K562 (cell line): ENCODE measurements around the gene PRSS8. TPM values are rescaled to one million over a fixed set of nuclear protein-coding genes. Genes with fewer than 3 reads are reported as not detected.

Experiments used
- ATF1 ChIP-seq, 2 experiments: fragments of 450-650 bp in 1 of 2; IDR thresholded peaks; 2 replicates each; pipeline ENCODE4 v1.6.1; 2016; ENCODE audit warnings: missing compliant biosample characterization in 1 of 2, missing genetic modification characterization in 1 of 2
- CBX8 ChIP-seq: fragments of 200-600 bp; sonication (generic); IDR thresholded peaks from 2 replicates; pipeline ENCODE4 v1.6.1; 2012; ENCODE audit warnings: borderline replicate concordance, mixed run types, low read depth, mild to moderate bottlenecking, moderate library complexity, mixed read lengths, low read length, control low read depth, inconsistent platforms; ENCODE audit not compliant: poor library complexity, severe bottlenecking; ENCODE audit errors: extremely low read depth
- HDAC6 ChIP-seq: IDR thresholded peaks from 2 replicates; pipeline ENCODE4 v1.6.1; 2012; ENCODE audit warnings: low read depth, mild to moderate bottlenecking, control low read depth, inconsistent platforms, low read length, moderate library complexity
- KDM4B ChIP-seq, 2 experiments: fragments of 450-650 bp in 1 of 2; sonication (generic) in 1 of 2; IDR thresholded peaks; 2 replicates each; pipeline ENCODE4 v1.6.1; 2016 to 2017; ENCODE audit warnings: borderline replicate concordance in 2 of 2, antibody characterized with exemption in 1 of 2, low read depth in 1 of 2, mild to moderate bottlenecking in 1 of 2
- LEF1 ChIP-seq: fragments of 450-650 bp; IDR thresholded peaks from 2 replicates; pipeline ENCODE4 v1.6.1; 2016; ENCODE audit warnings: mild to moderate bottlenecking
- POLR3G ChIP-seq: IDR thresholded peaks from 2 replicates; pipeline ENCODE4 v1.6.1; 2011; ENCODE audit not compliant: insufficient read length, insufficient replicate concordance; ENCODE audit errors: extremely low read depth
- RB1 ChIP-seq: fragments of 450-650 bp; IDR thresholded peaks from 2 replicates; pipeline ENCODE4 v1.6.1; 2017; ENCODE audit warnings: low read depth, mild to moderate bottlenecking
- REST ChIP-seq, 2 experiments: fragments of 450-650 bp; formaldehyde crosslinking in 1 of 2; IDR thresholded peaks; 2 replicates each; pipeline versions ENCODE4 v1.4.0 to v1.6.1; 2014 to 2020; ENCODE audit warnings: mild to moderate bottlenecking in 2 of 2, borderline replicate concordance in 1 of 2, low read depth in 1 of 2
- SMARCC2 ChIP-seq: fragments of 450-650 bp; IDR thresholded peaks from 2 replicates; pipeline ENCODE4 v1.6.1; 2017; ENCODE audit warnings: antibody characterized with exemption, moderate library complexity, mild to moderate bottlenecking, low read depth
- TARDBP ChIP-seq: fragments of 450-650 bp; IDR thresholded peaks from 2 replicates; pipeline ENCODE4 v1.6.1; 2016
- ZBTB9 ChIP-seq: fragments of 450-650 bp; formaldehyde crosslinking; IDR thresholded peaks from 2 replicates; pipeline ENCODE4 v1.4.0; 2020; ENCODE audit warnings: mild to moderate bottlenecking, moderate library complexity
- ZFPM2 ChIP-seq: fragments of 250-450 bp; sonication (Bioruptor Pico); IDR thresholded peaks from 2 replicates; pipeline ENCODE4 v1.5.1; 2022; ENCODE audit warnings: mild to moderate bottlenecking
- ZNF175 ChIP-seq: fragments of 200-800 bp; sonication (Bioruptor generic); IDR thresholded peaks from 2 replicates; pipeline ENCODE4 v1.6.1; 2016; ENCODE audit warnings: low read depth, mild to moderate bottlenecking, missing genetic modification characterization, missing compliant biosample characterization
- ZNF24 ChIP-seq: fragments of 450-650 bp; IDR thresholded peaks from 2 replicates; pipeline ENCODE4 v1.6.1; 2016
- polyA plus RNA-seq, 8 experiments: library from polyadenylated mRNA; depleted of rRNA in 4 of 8; stranded (reverse) in 5 of 8; unstranded in 3 of 8; fragments of >200 nt; fragmentation: Nextera tagmentation in 2 of 8; fragmentation: Illumina TruSeq in 1 of 8; extraction: Ambion mirVana in 2 of 8; extraction: Trizol in 1 of 8; gene quantifications; 2 replicates each; pipeline versions ENCODE4 v1.2.1 to v1.2.3, GENCODE V29; 2011 to 2014; ENCODE audit warnings: inconsistent platforms in 1 of 8, missing spikeins in 1 of 8
- total RNA-seq, 7 experiments: library from RNA; depleted of rRNA in 6 of 7; stranded (reverse); fragments of >200 nt in 6 of 7; fragmentation: Illumina TruSeq in 2 of 7; extraction: Trizol in 2 of 7; gene quantifications; 2 replicates each; pipeline versions ENCODE4 v1.2.1 to v1.2.3, GENCODE V29; 2011 to 2021; ENCODE audit warnings: low replicate concordance in 1 of 7
- TF ChIP-seq, protein P1 (sequence below): fragments of 450-650 bp; formaldehyde crosslinking; IDR thresholded peaks from 2 replicates; pipeline ENCODE4 v1.4.0; 2020; ENCODE audit warnings: mild to moderate bottlenecking, moderate library complexity

The PRSS8 gene
- total and polyA plus RNA-seq, 9 of the 15 experiments (the other 6 are each of a cell fraction or from before 2014, with no cell fraction given): 0.25 to 3.9 (median 1.3) TPM; not detected in 1

DNA sequence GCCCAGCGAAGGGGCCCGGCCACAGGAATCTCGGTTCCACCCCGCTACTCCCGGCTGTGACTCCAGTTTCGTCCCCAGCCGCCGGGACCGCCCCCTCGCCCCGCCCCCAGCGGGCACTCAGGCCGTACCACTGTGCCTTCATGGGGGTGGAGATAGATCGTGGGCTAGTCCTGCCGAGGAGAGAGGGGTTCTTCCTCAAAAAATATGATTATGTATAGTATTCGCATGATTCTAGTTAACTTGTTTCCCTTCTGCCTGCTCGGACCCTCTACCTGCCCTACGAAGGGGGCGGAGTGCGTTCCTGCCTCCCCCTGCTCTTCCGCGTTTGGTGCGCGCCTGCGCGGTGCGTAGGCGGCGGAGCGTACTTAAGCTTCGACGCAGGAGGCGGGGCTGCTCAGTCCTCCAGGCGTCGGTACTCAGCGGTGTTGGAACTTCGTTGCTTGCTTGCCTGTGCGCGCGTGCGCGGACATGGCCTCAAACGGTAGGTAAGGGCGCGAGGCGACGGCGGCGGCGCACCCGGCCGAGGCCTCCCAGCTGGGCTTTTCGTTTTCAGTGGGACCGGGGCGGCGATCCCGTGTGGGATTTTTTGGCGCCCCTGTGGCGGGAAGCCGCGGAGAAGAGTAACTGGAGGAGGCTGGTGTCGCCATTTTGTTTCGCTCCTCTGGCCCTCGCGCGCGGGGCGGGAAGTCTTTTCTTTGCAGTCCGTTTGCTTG is 44.4 kb upstream of the PRSS8 start, which contains the start of gene FUS (continued):
- TF ChIP-seq ATF1 (CRISPR knock-in tag; IDR thresholded peaks at IDR 0.05): 0 out of 2 replicates have a peak, but pooled peaks have one; percentile 12
- peak; percentile 90 for TF ChIP-seq ATF1 (tag; IDR thresholded peaks at IDR 0.05)
- TF ChIP-seq, protein P1, sequence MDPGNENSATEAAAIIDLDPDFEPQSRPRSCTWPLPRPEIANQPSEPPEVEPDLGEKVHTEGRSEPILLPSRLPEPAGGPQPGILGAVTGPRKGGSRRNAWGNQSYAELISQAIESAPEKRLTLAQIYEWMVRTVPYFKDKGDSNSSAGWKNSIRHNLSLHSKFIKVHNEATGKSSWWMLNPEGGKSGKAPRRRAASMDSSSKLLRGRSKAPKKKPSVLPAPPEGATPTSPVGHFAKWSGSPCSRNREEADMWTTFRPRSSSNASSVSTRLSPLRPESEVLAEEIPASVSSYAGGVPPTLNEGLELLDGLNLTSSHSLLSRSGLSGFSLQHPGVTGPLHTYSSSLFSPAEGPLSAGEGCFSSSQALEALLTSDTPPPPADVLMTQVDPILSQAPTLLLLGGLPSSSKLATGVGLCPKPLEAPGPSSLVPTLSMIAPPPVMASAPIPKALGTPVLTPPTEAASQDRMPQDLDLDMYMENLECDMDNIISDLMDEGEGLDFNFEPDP: peak; percentile 80; the same call in 1 of the 2 replicates
- TF ChIP-seq TARDBP: peak; percentile 85; the same call in 1 of the 2 replicates
- no peak for TF ChIP-seq CBX8
- peak; percentile 74; the same call in 1 of the 2 replicates for TF ChIP-seq ZBTB9 (CRISPR knock-in tag)
- TF ChIP-seq REST (IDR thresholded peaks at IDR 0.05; ENCODE audit: borderline replicate concordance): no peak
- peak; percentile 37; the same call in 1 of the 2 replicates for TF ChIP-seq REST (CRISPR knock-in tag; IDR thresholded peaks at IDR 0.05; ENCODE audit: low read depth)
- TF ChIP-seq RB1: peak; percentile 96
- no peak for TF ChIP-seq SMARCC2
- TF ChIP-seq KDM4B (IDR thresholded peaks at IDR 0.05; ENCODE audit: borderline replicate concordance in 2 of 2, low read depth in 1 of 2): peak in 1 of 2 experiments; percentile 96; a peak in 2 of 4 replicates
- no peak for TF ChIP-seq POLR3G
- TF ChIP-seq LEF1: no peak
- peak; percentile 75 for TF ChIP-seq ZNF175 (CRISPR knock-in tag)
- TF ChIP-seq HDAC6: peak; percentile 83; the same call in 1 of the 2 replicates
- TF ChIP-seq ZNF24: 0 out of 2 replicates have a peak, but pooled peaks have one; percentile 53
- TF ChIP-seq ZFPM2 (CRISPR knock-in tag): 0 out of 2 replicates have a peak, but pooled peaks have one; percentile 77
